Measurements from ENCODE around the gene YBEY. TPM values are rescaled to one million over a fixed set of nuclear protein-coding genes. Genes with fewer than 3 reads are reported as not detected.

Gene YBEY
- 10.8 and 16.5 TPM in 2 replicates for total RNA-seq (ENCODE audit: low replicate concordance)

GRCh38 chr21:46285761-46286647 is at the start of gene YBEY:
TSS of gene YBEY (plus strand) at chr21:46286342. CDS start at chr21:46286914, 572 bp downstream.

GRCh38 chr21:46285206-46285661 is 908 bp upstream of the YBEY start, which contains the start of gene MCM3AP:
TSS of gene MCM3AP (minus strand) at chr21:46285611. CDS start at chr21:46285286, 325 bp downstream.

GRCh38 chr21:46323710-46324389 is 37.7 kb downstream of the YBEY start, which contains the start of the genes C21orf58 and PCNT:
TSS of gene C21orf58 (minus strand) at chr21:46323870. CDS start at chr21:46322738, 1,132 bp downstream.
TSS of gene PCNT (plus strand) at chr21:46324156. CDS start at chr21:46324229, 73 bp downstream.

Other genes with a start within 250 kb of the YBEY start
- 474 and 2,898 TPM in 2 replicates for gene COL6A2, start 188.2 kb upstream of the YBEY start, total RNA-seq (ENCODE audit: low replicate concordance)
- 0.08 TPM in 1 of 2 replicates, not detected in the other for gene FTCD, start 130.8 kb upstream of the YBEY start, total RNA-seq (ENCODE audit: low replicate concordance)
- gene SPATC1L, start 101.9 kb upstream of the YBEY start, total RNA-seq (ENCODE audit: low replicate concordance), result 1.4 and 5.8 TPM in 2 replicates
- 75.1 and 80.9 TPM in 2 replicates for gene LSS, start 57.6 kb upstream of the YBEY start, total RNA-seq (ENCODE audit: low replicate concordance)
- 44.2 and 54.5 TPM in 2 replicates for gene MCM3AP, start 731 bp upstream of the YBEY start, total RNA-seq (ENCODE audit: low replicate concordance)
- 0.47 and 2.6 TPM in 2 replicates for gene C21orf58, start 37.5 kb downstream of the YBEY start, total RNA-seq (ENCODE audit: low replicate concordance)
- gene PCNT, start 37.8 kb downstream of the YBEY start, total RNA-seq (ENCODE audit: low replicate concordance), result 10.2 and 14.1 TPM in 2 replicates
- gene DIP2A, start 172.5 kb downstream of the YBEY start, total RNA-seq (ENCODE audit: low replicate concordance), result 17.0 and 23.6 TPM in 2 replicates

Measured in smooth muscle cell of the coronary artery (primary cell).